GM12873 (cell line): ENCODE data around the gene CDH22.

Experiments used
- TF ChIP-seq, protein P1 (sequence below): IDR thresholded peaks from 2 replicates; pipeline ENCODE4 v1.5.1; 2012; ENCODE audit warnings: low read depth, mild to moderate bottlenecking, moderate library complexity, low read length, control low read depth; ENCODE audit not compliant: insufficient read depth; ENCODE audit errors: missing control alignments

CDH22 gene

DNA sequence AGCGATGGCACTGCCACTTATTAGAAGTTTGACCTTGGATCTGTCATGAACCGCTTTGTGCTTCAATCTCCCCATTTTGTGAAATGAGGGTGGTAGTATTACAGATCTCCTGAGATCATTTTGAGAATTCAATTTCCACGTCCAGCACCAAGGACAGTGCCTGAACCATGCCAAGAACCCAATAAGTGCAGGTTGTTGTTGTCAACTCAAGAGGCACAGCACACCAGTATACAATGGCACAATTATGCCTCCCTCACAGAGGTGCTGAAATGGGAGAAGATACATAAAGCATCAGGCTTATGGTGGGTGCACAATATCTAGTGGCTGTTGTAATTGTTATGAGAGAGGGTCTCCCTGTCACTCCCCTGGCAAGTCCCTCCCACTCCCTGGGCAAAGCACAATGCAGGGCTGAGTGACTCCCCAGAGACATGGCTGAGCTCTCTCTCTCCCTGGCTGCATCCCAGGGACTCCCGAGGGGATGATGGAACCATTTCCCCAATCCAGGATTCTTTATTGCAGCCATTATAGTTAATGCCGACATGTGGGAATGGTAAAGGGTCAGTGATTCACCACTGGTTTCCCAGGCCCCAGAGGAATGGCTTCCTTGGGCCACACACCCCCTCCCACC lies 78.7 kb downstream of the CDH22 start:
- TF ChIP-seq, protein P1, sequence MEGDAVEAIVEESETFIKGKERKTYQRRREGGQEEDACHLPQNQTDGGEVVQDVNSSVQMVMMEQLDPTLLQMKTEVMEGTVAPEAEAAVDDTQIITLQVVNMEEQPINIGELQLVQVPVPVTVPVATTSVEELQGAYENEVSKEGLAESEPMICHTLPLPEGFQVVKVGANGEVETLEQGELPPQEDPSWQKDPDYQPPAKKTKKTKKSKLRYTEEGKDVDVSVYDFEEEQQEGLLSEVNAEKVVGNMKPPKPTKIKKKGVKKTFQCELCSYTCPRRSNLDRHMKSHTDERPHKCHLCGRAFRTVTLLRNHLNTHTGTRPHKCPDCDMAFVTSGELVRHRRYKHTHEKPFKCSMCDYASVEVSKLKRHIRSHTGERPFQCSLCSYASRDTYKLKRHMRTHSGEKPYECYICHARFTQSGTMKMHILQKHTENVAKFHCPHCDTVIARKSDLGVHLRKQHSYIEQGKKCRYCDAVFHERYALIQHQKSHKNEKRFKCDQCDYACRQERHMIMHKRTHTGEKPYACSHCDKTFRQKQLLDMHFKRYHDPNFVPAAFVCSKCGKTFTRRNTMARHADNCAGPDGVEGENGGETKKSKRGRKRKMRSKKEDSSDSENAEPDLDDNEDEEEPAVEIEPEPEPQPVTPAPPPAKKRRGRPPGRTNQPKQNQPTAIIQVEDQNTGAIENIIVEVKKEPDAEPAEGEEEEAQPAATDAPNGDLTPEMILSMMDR = no peak

DNA sequence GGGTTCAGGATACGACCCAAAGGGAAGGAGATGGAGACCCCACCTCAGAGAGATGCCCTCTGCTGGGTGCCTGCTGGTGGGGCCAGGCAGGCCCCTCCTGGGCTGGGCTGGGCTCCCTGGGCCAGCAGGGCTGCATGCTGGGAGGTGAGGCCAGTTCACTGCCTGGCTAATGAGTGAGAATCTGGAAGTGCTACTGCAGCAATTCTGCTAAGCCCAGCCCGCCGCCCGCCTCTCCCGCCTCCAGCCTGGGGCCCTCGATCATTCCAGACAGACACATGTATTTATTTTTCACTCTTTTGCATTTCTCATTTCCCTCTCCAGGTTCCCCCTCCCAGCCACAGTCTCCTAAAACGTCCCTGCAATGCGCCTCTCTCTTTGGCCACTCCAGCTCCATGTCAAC lies 79.6 kb downstream of the CDH22 start:
- TF ChIP-seq, protein P1 = no peak

DNA sequence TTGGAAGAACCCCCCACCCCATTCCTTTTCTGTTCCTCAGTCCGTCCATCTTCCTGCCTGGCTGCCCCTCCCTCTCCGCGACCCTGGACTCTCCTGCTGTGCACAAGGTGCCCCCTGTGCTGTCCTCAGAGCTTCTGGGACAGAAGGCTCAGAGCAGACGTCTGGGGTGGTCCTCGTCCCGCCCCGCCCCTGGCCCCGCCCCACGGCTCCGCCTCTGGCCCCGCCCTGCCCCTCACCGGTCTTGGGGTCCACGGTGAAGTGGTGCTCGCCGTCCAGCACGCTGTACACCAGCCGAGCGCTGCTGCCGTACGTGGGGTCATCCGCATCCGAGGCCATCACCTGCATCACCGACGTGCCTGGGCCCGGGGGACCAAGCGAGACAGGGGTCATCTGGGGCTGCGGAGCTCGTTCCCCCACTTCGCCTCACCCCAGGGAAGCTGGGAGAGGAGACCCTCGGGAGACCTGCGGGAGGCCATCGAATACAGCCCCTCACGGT lies 81.0 kb downstream of the CDH22 start:
- TF ChIP-seq, protein P1 = no peak

DNA sequence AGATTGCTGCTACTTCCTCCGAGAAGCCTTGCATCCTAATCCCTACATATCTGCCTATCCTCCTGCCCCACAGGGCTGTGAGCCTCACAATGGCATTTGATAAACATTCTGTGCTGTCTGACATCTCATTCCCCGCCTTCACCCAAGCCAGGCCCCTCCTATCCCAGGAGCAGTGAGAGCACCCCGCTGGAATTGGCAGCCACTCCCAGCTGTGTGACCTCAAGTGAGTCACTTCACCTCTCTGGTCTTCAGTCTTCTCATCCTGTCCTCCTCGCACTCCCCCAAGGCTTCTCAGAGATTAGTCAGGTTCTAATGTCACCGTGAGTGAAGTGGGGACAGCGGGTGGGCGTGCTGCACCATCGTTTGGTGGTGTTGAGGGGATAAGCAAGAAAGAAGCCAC lies 81.7 kb downstream of the CDH22 start:
- TF ChIP-seq, protein P1 = no peak

DNA sequence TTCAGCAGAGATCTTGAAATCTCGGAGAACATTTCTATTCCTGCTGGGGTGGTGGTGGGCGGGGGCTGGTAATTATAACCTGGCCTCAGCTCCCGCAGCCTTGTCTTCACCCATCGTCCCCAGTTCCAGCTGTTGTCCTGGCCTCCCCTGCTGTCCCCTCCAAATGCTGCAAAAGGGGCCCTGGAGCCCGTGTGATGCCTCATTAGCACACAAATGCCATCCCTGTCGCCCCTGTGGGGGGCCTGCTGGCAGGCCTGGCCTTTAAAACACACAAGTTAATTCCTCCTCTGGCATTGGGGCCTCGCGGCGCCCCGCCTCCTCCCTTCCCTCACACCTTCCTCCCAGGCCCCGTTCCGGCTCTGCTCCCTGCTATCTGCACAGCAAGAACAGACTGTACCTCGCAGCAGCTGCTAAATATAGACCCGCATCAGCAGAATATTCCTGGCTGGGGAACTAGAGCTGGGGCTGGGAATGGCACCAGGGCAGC lies 85.7 kb downstream of the CDH22 start:
- TF ChIP-seq, protein P1 = no peak

DNA sequence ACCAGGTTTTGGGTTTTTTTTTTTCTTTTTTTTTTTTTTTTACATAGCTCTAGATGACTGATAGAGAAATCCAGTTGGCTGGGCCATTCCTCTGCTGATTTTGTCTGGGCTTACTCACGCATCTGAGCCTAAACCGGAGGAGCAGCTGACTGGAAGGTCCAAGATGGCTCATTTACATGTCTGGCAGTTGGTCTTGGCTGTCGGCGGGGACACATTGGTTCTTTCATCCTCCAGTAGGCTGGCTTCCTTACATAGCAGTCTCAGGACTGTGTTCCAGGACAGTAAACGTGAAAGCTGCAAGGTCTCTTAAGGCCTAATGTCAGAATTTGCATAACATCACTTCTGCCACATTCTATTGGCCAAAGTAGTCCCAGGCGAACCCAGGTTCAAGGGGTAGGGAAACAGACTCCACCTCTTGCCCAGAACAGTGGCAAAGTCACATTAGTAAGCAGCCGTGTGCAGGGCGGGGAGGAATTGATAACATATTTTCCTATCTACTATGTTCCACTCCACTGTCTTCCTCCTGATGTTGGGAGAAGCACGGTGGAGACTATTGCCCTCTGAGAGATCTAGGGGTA lies 87.0 kb downstream of the CDH22 start:
- TF ChIP-seq, protein P1 = no peak

DNA sequence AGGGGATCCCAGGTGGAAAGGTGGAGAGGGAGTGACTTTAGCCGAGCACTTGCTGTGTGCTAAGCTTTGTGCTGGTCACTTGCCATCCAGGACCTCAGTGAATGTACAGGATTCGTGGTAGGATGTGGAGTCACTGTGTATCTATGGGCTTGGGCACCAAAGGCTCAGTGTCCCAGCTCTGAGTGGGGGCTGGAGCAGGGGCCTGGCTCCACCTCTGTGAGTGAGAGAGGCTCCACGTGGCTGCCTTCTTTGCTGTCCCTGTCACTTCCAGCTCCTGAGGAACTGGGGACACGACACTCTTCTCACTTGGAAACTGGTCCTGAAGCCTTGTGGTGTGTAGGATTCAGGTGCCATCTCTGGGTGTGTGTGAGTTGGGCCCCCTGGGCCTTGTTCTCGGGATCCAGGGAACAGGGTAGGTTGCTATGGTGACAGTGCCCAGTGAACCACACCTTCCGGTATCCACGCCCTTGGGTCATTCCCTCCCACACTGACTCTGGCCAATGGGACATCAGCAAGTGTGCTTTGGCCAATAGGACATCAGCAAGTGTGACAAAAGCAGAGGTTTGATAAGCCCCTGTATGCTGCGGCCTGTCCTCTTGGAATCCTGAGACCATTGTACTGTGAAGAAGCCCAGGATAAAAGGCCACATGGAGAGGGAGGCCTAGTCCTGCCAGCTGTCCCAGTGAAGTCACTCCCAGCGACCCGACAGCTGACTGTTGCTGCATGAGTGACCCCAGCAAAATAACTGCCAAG lies 87.7 kb downstream of the CDH22 start:
- TF ChIP-seq, protein P1 = no peak
